ENCODE results near the gene GRID1. TPM values are rescaled to one million over a fixed set of nuclear protein-coding genes. Genes with fewer than 3 reads are reported as not detected.

Gene GRID1
- total and polyA plus RNA-seq, 9 of the 15 experiments (the other 6 are each of a cell fraction or from before 2014, with no cell fraction given) = 0.01 to 7.2 (median 1.2) TPM

GRCh38 chr10:86284355-86285105 is 82.1 kb downstream of the GRID1 start:
- in situ Hi-C loops (cut with MboI) = no loop called here
- H3K4me3 ChIP-seq = no peak overlapping the region
- CTCF ChIA-PET (ENCODE audit: low intra/inter-chr PET ratio) = no interaction called here
- no peaks in the 10 kb centered on the region for H3K9me1 ChIP-seq (ENCODE audit: control insufficient read depth, insufficient read depth, low read length)
- no peaks in the 10 kb centered on the region for H3K27me3 ChIP-seq (ENCODE audit: control insufficient read depth in 2 of 2, insufficient read depth in 2 of 2, low read length in 2 of 2)
- H3K79me2 ChIP-seq (ENCODE audit: control insufficient read depth, insufficient read depth, low read length) = no peaks in the 10 kb centered on the region
- H3K27ac ChIP-seq (ENCODE audit: extremely low read depth, low read depth, low read length) = no peak overlapping the region
- H4K20me1 ChIP-seq (replicated peaks; ENCODE audit: control insufficient read depth, insufficient read depth, low read length) = no peaks in the 10 kb centered on the region
- DNase-seq (ENCODE audit: extremely low read depth in 1 of 4, low spot score in 3 of 4) = no peak
- TF ChIP-seq ZNF12 (CRISPR knock-in tag; IDR thresholded peaks at IDR 0.05) (no peak), PHB2 (IDR thresholded peaks at IDR 0.05; ENCODE audit: low read depth) (no peak), SP1 (CRISPR knock-in tag; IDR thresholded peaks at IDR 0.05) (no peak), POLR3A (IDR thresholded peaks at IDR 0.05; ENCODE audit: borderline replicate concordance, extremely low read depth, insufficient read depth, insufficient read length) (no peak), JUN (IDR thresholded peaks at IDR 0.05; ENCODE audit: borderline replicate concordance, low read depth, low read length) (no peak), JUN (CRISPR knock-in tag; IDR thresholded peaks at IDR 0.05; ENCODE audit: borderline replicate concordance) (no peak), ZNF512 (tag; IDR thresholded peaks at IDR 0.05) (no peak), FUS (optimal IDR thresholded peaks at IDR 0.05; ENCODE audit: low read depth, low read length) (no peak), ZNF23 (CRISPR knock-in tag; IDR thresholded peaks at IDR 0.05) (no peak), EZH2 (IDR thresholded peaks at IDR 0.05; ENCODE audit: borderline replicate concordance, low read depth, low read length) (no peak), FOXP4 (CRISPR knock-in tag; IDR thresholded peaks at IDR 0.05; ENCODE audit: borderline replicate concordance) (no peak), ZNF668 (CRISPR knock-in tag; IDR thresholded peaks at IDR 0.05) (no peak), HMBOX1 (IDR thresholded peaks at IDR 0.05) (no peak), NR2C2 (CRISPR knock-in tag; IDR thresholded peaks at IDR 0.05) (no peak), NR2C2 (tag; IDR thresholded peaks at IDR 0.05) (no peak), NEUROD1 (IDR thresholded peaks at IDR 0.05; ENCODE audit: borderline replicate concordance, low read depth, low read length, partially characterized antibody) (no peak), MCM7 (IDR thresholded peaks at IDR 0.05) (no peak)
- POLR2A ChIA-PET = no interaction called here
- no peak for FAIRE-seq
- ATAC-seq = no peak
- BruUV-seq (replicated peaks) = no TSS peak
- no peak overlapping the region for H2AFZ ChIP-seq (ENCODE audit: low read depth, low read length)
- no peaks in the 10 kb centered on the region for H3K9me3 ChIP-seq (replicated peaks; ENCODE audit: control insufficient read depth, insufficient read depth, low read depth, low read length)
- no peak overlapping the region for H3K9ac ChIP-seq (ENCODE audit: insufficient read depth in 1 of 2, low read depth in 2 of 2, low read length in 2 of 2)
- no peak overlapping the region for H3K4me2 ChIP-seq (ENCODE audit: insufficient read depth, low read length)
- intact Hi-C loops (cut with micrococcal nuclease) = no loop called here
- no peaks in the 10 kb centered on the region; a peak in 1 of 5 replicates for H3K4me1 ChIP-seq (replicated peaks in 1 of 2; ENCODE audit: control insufficient read depth in 2 of 2, insufficient read depth in 2 of 2, low read length in 2 of 2)
- 0% methylated on average over 8 of the region's 11 CpGs for WGBS (ENCODE audit: insufficient coverage, low coverage, missing lambda C conversion rate)
- no peaks in the 10 kb centered on the region for H3K36me3 ChIP-seq (ENCODE audit: control insufficient read depth, insufficient read depth, low read length)
